Stimulated activated CD8-positive, alpha-beta memory T cell treated with anti-CD3 and anti-CD28 coated beads, Interleukin-4, amount 100 ng/mL, for 24 hours (primary cell): Measurements from ENCODE around the gene NT5DC3.

Source experiments
- DNase-seq: peaks from one replicate; pipeline ENCODE4 v3.0.0-alpha.2; 2020; ENCODE audit warnings: low read depth

Gene NT5DC3

DNA sequence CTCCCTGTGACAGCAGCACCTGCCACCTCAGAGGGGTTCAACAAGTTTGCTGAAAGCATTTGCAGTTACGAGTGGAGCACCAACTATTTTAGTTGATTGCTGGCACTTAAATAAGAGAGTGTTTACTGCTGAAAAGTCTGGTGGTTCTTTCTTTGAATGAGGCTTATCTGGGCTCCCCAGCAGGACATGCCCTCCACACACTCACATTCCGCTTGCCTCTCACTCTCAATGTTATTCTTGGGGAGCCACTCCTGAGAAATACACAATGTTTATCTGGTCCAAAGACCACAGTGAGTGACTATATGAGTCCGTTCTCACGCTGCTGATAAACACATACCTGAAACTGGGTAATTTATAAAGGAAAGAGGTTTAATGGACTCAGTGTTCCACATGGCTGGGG is 31.9 kb downstream of the NT5DC3 start:
- no peak for DNase-seq

DNA sequence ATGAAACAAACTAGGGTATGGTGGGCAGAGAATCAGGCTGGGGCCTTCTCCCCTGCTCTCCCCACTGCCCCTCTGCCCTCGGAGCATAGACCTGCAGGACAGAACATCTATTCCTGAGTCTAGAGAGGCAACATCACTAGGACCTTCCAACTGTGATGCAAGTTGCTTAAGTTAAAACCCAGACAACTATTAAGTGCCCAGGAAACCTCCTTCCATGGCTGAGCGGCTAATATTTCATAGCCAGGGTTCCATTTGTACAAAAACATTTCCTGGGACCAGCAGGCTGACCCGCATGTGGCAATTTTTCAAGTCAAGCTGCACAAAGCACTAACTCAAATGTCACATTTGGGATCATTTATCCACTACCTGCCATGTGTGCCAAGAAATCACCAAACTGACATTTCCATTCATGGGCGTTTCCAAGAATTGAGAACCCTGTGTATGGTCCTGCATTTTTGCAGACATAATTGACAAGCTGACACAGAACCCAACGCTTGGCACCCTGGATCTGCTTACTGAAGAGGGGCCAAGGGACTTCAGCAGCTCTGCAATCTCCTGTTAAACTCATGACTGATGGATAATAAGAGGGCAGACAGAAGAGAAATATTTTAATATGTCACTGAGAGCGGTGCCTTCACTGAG is 32.7 kb downstream of the NT5DC3 start:
- no peak for DNase-seq

DNA sequence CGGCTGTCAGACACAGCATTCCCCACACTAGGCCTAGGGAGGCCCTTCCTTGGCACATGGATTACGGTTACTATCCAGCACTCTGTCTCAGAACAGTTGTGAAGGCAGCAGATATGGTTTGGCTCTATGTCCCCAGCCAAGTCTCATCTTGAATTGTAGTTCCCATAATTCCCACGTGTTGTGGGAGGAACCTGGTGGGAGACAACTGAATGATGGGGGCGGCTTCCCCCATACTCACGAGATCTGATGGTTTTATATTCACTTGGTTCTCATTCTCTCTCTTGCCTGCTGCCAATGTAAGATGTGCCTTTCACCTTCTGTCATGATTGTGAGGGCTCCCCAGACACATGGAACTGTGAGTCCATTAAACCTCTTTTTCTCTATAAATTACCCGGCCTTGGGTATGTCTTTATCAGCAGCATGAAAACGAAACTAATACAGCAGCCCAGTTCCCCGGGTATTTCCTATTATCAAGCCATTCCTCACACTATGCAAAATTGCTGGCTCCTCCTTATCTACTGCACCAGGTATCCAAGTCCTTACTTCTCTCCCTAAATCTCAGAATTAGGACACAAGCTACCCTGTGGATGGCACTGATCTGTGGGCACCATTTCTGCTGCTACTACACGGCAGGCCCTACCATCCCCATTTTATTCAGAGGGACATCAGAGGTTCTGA is 33.3 kb downstream of the NT5DC3 start:
- no peak for DNase-seq

DNA sequence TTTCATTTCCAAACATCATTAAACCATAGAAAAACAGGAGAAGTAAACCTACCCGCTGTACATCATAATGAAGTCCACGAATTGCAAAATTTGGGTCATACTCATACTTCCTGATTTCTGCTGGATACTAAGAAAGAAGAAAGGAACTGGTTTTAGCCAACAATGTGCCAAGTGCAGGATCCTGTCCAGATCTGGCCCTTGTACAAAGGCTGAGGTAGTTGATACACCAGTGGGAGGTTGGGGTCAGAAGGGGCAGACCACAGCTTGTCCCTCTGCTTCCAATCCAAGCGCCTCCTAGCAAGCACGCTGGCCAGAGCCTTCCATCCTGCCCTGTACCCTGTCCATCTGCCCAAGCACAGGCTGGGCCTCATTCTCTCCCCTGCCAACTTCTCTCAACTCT is 34.2 kb downstream of the NT5DC3 start:
- DNase-seq, result no peak

DNA sequence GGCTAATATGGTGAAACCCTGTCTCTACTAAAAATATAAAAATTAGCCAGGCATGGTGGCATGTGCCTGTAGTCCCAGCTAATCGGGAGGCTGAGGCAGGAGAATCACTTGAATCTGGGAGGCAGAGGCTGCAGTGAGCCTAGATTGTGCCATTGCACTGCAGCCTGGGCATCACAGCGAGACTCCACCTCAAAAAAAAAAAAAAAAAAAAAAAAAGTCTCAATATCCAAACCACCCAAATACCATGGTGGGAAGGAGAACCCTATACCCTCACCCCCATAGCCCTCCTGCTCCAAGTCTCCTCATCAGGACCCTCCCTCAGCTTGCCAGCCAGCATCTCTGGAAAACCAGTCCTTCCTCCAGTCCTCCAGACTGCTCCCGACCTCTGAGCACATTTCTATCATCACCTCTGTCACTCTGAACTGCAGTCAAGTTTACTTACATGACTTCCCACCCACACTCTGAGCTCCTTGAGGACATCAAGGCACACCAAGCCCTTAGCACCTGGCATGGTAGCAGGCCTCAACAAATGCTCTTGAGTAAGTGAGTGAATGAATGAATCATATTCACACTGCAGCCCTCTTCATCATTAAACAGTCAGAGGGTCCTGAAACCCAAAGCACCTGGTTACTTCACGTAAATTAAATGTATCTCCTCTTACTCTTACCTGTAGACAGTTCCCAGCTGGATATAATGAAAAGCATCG is 35.2 kb downstream of the NT5DC3 start:
- no peak for DNase-seq

DNA sequence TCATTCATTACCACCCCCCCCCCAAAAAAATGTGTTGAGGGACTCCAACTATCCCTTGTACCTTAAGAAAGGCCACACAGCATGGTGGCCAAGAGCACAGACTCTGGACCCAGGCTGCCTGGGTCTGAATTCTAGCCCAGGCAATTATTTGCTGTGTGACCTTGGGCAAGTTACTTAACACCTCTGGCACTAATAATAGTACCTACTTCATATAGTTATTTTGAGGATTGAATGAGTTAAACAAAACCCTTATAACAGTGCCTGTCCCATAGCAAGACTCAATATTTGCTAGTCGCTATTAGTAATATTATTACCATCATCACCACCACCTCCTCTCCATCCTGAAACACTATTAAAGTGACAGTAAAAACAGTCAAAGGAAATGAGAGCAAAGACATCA is 37.2 kb downstream of the NT5DC3 start:
- DNase-seq, result no peak

DNA sequence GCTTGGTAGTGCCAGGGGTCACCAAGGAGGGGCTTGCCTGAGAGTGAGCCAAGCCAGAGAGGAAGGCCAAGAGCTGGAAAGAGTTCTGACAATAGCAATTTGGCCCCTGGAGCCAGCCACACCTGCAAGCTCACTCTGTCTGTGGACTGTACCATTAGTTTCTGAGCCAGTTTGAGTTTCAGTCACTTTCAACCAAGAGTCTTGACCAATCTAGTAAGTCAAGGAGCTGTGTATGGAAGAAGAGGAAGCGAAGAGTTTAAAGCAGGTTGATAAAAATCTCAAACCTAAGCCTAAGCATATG is 38.5 kb downstream of the NT5DC3 start:
- no peak for DNase-seq

DNA sequence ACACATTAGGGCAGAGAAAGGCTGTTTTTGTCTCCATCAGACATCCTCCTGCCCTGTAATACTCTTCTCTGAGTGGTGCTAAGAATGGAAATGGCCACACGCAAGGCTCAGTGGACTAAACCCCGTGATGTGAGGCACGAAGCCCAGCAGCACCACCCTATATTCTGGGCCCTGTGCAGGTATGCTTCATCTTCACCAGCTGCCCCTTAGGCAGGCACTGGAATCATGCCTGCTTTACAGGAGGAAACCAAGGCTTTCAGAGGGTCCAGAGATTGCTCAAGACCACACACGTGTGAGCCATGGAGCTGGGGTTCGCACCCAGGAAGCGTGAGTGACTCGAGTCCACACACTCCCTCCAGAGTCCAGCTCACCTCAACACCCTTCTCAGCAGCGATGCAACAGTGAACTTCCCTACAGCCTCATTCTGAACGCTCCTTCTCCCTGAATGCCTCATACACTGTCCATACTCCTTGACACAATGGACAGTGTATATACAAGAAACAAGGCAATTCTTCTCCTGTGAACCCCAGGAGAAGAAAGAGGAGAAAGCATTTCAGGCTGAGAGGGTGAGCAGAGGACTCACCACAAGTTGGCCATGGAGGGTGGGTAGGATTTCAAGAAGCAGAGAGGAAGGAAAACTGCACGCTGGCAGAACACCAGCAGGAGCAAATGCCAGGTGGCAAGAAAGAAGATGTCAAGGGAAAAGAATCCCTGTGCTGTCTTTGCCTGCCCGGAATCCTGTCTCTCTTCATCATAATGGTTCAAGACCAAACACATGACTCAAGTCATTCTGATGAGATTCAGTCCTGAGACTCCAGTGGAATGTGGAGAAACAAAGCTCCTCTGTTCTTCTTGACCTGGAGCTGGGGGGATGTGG is 39.1 kb downstream of the NT5DC3 start:
- no peak for DNase-seq

DNA sequence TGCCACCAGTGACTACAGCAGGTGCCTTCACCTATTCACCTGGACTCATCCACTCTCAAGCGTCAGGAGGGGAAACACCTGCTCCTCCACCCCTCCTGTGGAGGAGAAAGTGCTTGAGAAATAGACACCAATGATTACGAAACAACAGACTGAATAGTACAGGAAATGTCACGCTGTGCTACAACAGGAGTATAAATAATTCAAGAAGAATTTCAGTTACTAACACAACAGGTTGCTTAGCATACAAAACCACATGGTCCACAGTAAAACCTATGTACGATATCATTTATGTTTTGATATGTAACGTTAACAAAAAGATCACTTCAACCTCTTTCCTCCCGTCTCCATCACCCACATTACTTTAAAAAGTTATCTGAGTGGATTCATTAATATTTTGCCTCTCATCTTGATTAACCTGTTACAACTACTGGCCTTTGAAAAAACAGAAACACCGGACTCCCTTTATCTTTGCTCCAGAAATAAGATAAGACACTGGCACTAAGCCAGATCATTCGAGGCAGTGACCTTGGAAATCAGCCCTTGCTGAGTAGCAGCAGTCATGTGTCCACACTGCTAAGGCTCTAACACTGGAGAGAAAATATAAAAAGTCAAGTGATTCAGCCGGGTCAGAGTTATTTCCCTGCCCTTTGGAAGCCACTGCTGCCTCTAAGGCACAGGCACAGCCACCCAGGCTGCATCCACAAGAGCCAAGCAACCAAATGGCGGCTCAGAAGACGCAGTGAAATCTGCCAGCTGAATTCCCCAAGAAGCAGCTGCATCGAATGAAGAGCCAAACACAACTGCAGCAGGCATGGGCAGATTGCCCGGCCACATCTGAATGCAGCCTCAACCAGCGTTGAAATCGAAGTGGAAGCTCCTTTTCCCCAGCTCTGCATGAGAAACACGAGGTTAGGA is 40.9 kb downstream of the NT5DC3 start:
- DNase-seq, result no peak

DNA sequence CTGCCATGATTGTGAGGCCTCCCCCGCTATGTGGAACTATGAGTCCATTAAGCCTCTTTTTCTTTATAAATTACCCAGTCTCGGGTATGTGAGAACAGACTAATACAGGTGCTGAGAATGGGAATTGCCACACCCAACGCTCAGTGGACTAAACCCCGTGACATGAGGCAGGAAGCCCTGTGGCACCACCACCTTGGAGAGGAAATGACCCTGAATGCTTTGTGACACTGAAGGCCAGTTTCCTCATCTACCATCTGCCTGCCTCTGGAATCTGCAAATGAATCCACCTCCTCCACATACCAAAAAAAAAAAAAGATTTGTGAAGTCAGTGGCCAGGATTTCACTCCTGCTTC is 41.6 kb downstream of the NT5DC3 start:
- no peak for DNase-seq

DNA sequence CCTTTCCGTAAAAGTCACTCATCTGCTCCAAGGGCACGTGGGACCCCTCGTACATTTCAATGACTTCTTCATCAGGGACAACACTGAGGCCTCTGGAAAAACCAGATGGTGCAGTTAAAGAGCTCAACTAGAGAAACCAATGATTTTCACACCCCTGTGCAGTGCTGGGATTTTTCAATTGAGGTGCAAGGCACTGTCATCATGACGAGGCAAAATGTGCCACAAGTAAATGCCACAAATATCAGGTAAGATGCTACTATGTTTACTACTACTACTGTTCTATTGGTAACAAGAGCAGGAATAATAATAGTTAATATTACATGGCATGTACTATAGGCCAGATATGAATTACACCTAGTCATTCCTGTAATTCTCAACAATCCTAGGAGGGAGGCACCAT is 42.4 kb downstream of the NT5DC3 start:
- DNase-seq, result no peak

DNA sequence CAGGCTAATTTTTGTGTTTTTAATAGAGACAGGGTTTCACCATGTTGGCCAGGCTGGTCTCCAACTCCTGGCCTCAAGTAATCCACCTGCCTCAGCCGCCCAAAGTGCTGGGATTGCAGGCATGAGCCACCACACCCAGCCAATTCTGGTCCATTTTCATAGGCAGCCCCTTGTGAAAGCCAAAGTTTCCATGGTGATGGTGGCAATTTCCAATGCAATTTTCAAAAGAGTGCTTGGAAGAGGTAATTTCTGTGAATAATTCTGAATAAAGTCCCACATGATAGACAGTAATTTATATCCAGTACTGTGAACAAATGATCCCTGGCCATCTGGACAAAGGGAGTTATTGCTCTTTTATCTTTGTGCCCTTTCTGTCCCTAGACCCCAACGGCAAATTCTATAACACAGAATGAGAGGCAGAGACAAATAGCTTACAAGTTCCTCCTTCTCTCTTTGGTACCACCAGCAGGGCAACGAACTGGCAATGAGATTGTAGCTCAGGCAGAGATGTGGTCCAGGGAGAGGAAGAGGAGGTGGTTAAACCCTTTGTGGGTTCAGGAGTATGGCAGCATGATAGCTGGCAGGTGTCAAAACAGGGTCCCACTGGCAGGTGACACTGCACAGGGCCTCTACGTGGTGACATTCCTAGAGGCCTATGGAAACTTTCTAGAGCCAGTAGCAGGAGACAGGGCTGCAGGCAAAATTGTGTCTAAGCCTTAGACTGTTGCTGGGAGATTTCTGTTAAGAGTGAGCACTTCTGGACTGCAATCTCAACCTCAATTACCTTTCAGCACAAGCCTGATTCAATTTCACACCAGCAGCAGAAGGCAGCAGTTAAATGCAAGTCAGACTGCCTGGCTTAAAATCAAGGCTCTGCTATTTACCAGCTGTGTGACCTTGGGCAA is 46.5 kb downstream of the NT5DC3 start:
- no peak for DNase-seq

DNA sequence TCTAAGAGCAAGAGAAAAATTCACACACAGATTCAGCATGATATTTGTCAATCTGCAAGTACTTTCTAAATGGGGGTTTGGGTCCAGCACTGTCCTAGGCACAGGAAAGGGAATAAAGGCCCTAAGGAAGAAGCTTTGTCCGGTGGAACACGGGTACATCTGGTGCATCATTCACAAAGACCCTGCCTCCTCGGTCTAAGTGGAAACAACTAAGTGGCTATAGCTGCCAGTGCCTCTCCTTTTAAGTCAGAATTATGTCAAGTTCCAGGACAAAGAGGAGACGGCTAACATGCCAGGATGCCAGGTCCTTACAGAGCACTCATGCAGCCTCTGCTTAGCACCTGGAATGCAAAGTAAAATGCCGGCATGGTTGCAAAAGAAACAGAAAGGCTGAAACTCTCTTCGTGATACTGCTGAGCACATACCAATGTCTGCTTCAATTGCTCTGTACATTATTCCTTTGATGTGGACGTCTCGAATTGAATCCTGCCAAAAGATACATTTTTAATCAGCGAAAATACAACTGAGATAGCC is 47.5 kb downstream of the NT5DC3 start:
- DNase-seq, result no peak

DNA sequence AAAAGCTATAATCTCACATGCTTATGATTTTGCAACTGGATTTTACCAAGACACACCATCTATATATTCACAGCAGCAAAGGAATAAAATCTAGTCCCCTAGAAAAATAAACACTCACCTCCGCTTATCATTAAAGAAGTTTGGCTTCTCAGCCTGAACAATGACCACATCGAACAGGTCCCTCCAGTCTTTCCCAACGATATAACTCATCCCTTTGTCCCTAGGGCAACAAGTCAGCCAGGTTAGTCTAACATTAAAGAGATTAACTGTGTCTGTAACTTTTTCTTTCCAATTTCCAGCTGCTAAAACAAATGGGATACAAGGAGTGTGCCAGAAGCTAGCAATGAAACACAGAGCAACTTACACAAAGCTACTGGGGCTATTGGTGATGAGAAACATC is 48.0 kb downstream of the NT5DC3 start:
- no peak for DNase-seq

DNA sequence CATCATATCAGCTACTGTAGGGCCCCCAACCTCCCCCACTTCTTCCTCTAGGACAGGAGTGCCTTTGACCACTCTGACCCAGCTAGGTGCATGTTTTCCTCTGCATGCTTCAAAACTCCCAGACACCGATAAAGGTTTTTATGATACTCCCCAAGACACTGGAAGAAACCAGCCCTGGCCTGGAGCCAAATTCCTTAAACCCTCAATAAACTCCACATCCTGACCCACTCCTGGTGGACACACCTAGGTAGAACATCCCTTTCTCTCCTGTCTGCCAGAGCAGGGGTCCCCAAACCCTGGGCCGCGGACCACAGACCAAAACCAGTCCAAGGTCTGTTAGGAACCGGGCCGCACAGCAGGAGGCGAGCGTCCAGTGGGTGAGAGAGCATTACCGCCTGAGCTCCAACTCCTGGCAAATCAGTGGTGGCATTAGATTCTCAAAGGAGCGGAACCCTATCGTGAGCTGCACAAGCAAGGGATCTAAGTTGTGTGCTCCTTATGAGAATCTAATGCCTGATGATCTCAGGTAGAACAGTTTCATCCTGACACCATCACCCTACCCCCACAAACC is 49.6 kb downstream of the NT5DC3 start:
- DNase-seq, result no peak

DNA sequence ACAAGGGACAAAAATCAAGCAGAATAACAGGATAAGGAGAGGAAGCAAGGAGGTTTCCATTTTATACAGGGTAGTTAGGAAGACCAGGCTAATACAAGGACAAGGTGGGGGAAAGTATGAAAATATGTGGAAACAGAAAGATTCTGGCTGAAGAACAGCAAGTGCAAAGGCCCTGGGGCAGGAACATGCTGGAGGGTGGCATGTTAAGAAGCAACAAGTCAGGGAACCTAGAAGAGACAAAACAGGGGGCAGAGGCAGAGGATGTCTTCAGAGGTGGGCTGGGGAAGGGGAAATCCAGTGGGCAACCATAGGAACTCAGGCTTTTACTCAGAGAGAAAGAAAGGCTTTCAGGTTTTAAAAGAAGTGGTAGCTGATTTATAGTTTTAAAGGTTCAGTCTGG is 54.8 kb downstream of the NT5DC3 start:
- no peak for DNase-seq

DNA sequence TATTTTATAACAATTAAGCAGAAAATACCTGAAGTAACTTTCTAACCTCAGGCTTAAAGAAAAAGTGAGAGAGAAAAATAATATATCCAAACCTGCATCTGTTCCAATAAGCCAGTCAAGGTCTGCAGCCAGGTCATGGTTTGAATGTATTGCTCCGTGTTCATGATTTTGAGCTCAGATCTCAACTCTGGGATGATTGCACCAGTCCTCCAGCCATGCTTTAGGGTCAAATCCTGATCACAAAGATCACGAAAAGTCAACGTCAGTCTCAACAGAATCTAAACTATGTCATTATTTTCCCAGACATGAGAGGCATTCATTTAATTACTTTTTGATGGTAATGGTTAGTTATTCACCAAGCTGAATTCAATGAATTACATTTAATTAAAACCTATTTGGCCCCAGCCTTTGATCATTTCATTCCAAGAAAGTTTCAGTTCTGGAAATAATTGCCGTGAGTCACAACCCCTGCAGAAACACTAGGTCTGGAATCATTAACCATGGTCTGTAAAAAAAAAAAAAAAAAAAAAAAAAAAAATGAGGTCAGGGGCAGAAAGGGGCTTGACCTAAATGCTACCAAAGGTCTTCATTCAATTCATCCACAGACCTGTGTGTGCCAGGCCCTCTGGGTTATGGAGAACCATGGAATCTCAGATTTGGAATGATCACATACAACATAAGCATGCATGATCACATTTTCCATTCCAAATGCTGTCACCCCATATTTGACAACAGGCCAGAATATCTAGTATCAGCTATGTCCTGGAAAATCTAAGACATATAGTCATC is 55.6 kb downstream of the NT5DC3 start:
- DNase-seq, result no peak

DNA sequence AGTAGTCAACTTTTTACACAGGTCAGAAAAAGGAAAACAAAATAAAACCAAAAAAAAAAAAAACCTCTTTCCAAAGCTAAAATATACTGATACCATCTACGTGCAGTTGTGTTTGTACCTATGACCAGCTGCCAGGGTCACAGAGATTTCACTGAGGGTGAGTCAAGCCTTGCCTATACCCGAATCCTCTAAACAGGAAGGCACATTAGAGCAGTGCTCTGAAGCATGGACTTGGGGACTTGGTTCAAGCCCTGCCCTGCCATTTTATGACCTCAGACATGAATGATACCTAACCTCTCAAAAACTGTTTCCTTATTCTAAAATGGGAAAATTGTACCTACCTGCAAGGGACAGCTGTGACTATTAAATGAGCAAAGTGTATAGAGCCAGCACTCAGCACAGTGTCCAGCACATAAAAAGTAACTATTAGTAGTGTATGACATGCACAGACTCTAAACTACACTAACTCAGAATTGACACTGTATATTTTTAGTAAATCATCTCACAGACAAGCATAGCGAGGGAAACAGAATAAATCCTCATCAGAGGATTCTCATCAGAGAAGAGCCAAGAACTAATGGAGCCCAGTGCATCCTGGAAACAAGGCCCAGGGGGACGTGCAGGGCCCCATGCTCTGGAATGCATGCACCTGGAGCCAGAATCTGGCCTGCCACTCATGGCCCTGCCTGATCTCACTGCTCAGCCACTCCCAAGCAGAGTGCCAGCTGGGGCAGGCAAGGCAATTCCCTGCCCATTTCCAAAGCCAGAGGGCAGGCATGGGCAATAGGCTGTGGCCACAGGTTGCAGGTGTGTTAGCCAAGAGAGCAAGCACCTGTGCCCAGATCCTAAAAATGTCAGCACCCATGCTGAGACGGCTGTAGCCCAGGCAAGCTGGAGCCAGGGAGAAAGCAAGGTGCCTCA is 57.0 kb downstream of the NT5DC3 start:
- DNase-seq, result no peak
